NCI-H1694 treated with DMSO at 0.1 percent for 48 hours (cell line): ENCODE data around the gene AP1B1.

Experiments
- DNase-seq: peaks from one replicate; lab custom pipeline; 2025; lab: John Stamatoyannopoulos, UW

Gene AP1B1

DNA sequence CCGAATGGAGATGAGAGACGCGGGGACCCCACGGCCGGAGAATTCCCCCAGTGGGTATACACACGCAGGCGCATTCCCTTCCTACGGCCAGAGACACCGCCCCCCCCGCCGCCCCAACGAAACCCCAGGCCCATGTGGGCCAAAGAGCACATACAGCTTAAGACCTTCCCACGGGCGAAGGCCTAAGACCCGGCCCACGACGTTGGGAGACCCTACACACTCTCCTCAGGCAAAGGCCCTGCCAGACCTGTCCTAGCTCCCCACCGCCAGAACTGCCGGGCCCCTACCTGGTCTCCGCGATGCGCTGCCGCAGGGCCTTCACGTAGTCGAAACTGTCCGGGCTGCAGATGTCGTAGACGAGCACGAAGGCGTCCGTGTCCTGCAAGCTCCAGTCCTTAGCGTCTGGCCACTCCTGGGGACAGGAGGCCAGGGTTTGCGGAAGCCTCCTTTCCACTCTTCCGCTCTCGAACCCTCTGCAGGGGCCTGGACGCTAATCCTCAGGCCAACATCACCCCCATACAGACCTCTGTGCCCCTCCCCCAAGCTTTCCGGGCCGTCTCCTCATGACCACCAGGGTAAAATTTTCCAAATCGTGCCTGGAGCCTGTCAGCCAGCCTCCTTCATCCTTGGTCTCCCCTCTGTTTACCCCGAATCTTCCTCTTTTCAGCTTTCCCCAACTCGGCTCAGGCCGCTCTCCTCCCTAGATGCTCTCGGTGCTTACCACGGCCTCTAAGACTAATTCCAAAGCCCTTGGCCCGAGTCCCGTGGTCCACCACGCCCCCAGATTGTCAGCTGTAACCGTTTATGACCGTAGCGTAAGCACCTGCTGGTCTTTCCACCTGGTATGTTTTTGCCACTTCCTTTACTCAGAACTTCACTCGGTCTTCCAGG, 74.5 kb downstream of the AP1B1 start:
- no peak for DNase-seq

DNA sequence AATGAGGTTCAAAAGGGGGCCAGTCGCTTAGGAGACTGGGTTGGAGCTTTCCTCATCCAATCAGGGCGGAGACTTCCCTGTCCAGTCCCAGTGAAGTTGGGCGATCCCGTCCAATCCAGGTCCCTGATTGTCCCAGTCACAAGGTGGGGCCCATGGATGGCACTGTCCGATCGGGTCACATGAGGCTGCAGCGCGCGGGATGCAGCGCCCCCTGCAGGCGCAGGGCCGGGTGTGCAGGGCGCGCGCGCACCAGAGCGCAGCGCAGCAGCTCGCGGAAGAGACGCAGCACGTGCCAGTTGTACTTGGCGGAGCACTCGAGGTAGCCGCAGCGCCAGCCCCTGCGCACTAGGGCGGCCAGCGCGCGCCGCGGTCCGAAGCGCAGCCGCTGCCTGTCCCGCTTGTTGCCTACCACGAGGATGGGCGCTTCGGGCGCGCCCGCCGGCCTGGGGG, 75.2 kb downstream of the AP1B1 start:
- no peak for DNase-seq

DNA sequence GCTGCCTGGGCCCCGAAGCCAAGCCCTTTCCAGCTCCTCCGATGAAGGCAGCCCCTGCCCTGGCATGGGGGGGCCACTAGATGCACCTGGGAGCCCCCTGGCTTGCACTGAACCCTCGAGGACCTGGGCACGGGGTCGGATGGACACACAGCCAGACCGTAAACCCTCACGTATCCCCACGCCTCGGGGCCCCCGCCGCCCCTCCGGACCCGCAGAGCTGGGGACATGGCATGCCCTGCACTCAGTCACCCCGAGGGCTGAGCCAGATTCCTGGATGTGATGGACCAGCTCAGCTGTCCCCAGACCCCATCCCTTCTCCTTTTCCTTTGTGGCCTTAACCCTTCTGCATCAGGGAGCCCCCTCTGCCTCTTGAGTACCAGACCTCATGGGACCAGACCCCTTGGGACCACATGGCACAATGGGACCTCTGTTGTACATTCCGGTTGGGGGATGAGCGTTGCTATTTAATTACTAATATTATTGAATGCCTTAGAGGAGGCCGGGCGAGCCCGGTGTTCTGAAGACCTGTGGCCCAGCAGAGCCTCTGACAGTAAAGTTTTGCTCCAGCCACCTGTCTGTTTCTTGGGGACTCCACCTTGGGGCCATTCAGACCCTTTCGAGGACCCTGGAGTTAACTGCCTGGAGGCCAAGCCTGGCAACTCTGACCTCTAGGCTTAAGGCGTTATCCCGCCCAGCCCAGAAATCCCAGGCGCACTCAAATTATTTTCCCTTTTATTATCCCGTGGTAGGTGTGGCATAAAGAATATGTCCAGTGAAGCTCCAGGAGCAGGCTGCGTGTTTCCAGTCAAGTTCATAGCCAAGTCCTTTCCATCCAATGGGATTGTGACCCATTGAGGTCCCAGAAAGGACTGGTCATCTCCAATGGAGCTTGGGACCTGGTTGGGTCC, 75.9 kb downstream of the AP1B1 start:
- no peak for DNase-seq

DNA sequence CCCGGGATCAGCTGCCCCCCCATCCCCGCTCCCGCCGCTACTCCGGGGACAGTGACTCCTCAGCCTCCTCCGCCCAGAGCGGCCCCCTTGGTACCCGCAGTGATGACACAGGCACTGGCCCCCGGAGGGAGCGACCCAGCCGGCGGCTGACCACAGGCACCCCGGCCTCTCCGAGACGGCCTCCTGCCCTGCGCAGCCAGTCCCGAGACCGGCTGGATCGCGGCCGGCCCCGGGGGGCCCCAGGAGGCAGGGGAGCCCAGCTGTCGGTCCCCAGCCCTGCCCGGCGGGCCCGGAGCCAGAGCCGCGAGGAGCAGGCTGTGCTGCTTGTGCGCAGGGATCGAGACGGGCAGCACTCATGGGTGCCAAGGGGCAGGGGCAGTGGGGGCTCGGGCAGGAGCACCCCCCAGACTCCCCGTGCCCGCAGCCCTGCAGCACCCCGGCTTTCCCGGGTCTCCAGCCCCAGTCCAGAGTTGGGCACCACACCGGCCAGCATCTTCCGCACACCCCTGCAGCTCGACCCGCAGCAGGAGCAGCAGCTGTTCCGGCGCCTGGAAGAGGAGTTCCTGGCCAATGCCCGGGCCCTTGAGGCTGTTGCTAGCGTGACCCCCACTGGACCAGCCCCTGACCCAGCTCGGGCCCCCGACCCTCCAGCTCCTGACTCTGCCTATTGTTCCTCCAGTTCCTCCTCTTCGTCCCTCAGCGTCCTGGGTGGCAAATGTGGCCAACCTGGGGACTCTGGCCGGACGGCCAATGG, 76.7 kb downstream of the AP1B1 start:
- no peak for DNase-seq

DNA sequence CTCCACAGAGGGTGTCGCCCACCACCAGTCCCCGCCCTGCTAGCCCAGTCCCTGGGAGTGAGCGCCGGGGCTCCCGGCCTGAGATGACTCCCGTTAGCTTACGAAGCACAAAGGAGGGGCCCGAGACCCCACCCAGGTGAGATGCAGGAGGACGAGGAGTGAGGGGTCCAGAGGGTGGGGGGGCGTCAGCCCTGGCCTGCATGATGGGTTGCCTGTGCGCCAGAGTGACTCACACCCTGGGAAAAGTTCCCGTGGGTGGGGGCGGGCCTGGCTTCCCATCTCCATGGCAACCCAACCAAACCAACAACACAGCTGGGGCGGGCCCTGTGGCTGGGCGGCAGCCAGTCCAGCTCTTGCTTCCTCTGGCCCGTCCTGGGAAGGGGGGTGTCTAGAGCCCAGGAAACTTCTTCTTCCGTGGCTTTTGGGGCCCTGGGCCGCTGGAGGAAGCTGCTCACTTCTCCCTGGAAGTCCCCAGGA, 77.5 kb downstream of the AP1B1 start:
- peak; percentile 49 for DNase-seq

DNA sequence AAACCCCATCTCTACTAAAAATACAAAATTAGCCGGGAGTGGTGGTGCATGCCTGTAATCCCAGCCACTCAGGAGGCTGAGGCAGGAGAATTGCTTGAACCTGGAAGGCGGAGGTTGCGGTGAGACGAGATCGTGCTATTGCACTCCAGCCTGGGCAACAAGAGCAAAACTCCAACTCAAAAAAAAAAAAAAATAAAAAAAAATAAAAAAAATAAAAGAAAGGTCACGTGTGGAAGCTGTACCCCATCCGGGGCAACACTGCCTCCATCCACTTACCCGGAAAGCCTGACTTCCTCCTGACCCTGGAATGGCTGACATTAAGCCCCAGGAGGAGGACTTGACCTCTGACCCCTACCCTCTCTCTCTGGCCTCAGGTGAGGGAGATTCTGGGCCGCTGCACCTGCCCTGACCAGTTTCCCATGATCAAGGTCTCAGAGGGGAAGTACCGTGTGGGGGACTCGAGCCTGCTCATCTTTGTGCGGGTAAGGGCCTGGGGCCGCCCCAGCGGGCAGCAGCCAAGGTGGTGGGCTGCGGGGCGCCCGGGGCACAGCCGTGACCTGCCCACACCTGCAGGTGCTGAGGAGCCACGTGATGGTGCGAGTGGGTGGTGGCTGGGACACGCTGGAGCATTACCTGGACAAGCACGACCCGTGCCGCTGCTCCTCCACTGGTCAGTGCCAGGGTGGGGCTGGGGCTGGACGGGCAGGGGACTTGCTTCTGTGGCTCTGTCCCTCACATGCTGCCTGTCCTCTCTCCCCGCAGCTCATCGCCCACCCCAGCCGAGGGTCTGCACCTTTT, 78.1 kb downstream of the AP1B1 start:
- no peak for DNase-seq

DNA sequence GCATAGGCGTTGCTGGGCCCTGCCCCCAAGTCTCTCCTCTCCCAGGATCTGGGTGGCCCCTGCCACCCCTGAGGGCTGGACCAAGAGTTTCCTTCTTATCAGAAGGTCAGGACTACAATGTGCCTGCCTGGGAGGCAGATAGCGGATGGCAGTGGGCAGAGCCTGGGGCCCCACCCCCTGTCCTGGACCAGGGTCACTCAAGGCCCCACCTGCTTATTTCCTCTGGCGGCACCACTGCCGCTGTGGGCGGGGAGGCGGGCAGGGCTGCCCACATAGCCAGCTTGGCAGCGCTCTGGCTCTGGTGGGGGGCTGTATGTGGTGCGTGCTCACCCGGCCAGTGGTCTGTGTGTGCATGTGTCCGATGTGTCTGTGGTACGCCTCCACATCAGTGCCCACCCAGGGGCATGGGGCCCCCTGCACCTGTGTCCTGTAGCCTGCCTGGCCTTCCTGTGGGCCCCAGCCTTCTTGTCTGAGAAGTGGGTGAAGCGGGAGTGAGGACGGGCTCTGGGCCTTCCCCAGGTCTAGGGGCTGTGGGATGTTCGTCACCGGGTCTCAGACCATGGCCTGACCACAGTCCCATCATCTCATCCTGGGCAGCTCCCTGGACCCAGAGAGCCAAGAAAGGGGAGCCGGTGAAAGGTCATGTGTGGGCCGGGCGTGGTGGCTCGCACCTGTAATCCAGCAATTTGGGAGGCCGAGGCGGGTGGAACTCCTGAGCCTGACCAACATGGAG, 78.9 kb downstream of the AP1B1 start:
- no peak for DNase-seq

DNA sequence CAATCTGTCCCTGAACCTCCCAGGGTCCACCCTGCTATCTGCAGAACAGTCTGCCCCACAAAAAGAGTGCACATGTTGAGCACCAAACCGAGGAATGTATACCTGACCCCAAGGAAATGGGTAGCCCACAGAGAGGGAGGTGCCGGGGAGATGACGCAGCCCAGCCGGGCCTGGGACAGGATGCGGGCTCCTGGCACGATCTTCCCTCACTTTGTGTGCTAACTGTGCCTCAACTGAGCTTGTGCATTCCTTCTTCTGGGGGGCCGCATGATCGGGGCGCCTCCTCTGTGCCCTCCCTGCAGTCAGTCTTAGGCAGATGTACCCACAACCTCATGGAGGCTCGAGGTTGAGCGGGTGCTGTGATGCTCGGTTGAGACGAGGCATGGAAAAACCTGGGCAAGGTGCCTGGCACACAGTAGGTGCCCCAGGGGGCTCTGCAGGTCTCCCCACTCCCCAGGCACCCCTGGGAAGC, 79.5 kb downstream of the AP1B1 start:
- no peak for DNase-seq

DNA sequence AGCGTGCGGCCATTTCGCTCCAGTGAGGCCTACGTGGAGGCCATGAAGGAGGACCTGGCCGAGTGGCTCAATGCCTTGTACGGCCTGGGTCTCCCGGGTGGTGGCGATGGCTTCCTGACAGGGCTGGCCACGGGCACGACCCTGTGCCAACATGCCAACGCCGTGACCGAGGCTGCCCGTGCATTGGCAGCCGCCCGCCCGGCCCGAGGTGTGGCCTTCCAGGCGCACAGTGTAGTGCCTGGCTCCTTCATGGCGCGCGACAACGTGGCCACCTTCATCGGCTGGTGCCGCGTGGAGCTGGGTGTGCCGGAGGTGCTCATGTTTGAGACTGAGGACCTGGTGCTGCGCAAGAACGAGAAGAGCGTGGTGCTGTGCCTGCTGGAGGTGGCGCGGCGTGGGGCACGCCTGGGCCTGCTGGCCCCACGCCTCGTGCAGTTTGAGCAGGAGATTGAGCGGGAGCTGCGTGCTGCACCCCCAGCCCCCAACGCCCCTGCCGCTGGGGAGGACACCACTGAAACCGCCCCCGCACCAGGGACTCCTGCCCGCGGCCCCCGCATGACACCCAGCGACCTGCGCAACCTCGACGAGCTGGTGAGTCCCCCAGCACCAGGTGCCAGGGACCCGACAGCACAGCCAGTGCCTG, 80.1 kb downstream of the AP1B1 start:
- DNase-seq, result no peak

DNA sequence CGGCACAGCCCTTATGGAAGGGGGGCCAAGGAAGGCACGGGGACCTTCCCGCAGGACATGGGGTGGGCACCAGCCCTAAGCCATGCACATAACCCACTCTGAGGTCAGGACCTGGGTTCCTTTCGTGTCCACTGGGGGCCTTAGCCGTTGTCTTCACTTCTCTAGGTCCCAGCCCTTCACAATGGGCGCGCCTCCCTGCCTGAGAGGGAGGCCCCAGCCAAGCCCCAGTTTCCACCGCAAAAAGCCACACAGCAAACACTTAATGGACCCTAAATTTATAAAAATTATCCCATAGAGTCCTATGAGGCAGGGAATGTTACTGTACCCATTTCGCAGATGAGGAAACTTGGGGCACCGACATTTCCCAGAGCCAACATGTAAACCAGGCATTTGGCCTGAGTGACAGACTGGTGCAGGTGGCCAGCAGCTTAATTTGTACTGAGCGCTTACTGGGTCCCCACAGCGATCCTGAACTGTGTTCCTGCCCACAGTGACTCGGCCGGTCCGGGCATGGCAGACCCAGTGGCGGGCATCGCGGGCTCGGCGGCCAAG, 80.7 kb downstream of the AP1B1 start:
- no peak for DNase-seq

DNA sequence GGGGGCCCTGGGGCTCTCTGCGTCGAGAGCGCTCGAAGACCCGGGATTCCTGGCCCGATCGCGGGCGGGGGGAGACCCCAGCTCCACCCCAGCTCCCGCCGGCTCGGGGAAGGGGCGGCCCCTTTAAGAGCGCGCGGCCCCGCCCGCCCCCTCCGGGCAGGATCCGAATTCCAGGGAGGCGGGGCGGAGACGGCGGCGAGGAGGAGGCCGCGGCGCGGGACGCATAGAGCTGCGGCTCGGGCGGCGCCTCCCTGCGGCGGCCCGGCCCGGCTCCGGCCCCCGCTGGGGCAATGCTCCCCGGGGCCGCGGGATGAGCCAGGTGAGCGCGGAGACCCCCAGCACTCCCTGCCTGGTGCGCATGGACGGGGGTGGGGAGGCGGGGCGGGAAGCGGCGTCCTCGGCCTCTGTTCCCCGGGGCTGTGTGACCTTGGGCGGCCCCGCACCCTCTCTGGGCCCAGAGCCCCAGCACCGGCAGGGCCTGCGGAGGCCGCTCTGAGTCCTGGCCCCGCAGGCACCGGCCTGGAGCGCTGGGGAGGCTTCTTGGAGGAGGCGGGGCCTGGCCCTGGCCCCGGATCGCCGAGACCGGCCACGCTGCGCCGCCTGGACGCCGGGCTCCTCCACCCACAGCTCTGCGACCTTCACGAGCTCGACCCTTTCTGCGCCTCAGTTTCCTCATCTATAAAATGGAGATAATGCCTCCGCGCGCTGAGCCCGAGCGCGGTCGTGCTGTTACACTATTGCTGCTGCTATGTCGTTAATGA, 81.4 kb downstream of the AP1B1 start:
- peak; percentile 34 for DNase-seq

DNA sequence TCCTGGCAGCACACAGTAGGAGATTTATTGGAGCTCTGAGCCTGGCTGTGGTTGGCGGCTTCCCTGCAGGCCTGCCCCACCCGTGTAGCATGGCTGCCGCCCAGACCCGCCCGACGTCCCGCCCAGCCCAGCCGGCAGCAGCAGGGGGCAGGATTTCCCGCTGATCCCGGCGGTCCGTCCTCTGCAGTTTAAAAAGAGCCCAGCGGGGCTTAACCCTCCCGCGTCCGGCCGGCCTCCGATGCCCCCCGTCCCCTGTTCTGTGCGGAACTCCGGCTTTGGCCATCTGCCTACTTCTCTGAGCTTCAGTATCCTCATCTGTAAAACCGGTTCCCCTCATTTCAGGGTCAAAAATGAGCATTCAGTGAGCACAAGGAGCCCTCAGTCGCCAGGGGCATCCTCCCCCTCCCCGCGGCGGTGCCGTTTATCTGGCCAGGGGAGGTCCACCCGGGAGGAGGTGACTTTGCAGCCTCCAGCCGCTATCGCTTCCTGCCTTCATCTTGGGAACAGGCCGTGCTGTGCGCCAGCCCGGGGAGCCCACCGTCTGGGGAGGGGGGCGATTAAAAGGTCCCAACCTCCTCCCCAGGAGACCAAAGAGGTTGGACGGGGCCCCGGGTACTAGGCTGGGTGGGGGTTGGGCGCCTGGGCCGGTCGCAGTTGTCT, 82.1 kb downstream of the AP1B1 start, which contains the start of gene GAS2L1:
GAS2L1 (plus strand) TSS at position 476 of the 660 bp plus-strand sequence. CDS start 1,456 bp downstream, outside the sequence.
- DNase-seq, result peak; percentile 50

DNA sequence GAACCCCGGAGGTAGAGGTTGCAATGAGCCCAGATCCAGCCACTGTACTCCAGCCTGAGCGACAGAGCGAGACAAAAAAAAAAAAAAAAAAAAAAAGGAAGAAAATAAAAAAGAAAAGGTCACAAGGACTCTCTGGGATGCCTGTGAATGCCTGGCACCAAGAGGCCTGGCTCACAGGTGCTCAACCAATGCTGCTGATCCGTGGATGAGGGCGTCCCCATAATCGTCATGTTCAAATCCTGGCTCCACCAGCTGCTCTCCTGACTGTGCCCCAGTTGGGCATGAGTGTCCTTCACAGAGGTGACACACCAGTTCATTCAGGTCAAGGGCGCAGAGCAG, 82.6 kb downstream of the AP1B1 start:
- peak; percentile 50 for DNase-seq

DNA sequence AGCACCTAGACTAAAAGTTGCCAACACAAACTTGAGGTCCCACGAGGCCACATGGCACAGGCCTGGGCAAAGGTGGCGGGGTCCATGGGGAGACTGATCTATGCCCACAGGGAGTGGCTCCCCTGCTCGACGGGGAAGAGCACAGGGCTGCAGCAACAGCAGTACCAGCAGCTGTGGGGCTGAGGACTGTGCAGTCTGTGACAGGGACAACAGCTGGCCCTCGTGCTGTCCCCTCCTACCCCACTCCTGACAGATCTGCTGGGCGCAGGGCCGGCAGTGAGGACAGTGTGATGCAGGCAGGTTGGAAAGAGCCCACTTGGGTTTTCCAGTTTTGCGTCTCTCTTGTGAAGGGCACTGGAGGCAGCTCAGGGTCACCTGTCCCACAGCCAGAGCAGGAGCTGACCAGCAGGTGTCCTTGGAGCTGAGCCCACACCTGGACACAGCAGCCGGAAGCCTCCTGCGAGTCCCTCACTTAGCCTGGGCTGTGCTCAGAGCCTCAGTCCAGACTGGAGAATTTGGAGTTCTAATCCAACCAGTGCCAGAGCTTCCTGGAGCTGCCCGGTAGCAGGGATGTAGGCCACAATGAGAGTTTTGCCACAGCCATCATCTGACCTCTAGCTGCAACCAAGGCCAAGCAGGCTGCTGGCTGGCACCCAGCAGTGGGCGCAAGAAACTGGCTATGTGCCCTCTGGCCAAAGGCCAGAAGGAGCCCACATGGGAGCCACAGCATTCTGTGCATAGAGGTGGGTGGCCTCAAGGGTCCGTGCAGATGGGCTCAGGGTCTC, 85.5 kb downstream of the AP1B1 start:
- no peak for DNase-seq

DNA sequence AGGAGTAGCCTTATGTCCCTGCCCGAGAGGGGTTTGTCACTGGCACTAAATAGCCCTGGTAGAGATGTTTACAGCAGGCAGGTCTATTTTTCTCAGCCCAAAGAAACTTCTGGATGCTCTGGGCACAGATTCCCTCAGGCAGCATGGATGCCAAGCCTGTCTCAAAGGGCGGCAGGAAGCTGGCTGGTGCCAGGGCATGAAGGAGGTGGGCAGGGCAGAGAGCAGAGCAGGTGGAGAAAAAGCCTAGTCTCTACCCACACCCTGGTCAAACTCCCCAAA, 86.0 kb downstream of the AP1B1 start:
- peak; percentile 53 for DNase-seq

DNA sequence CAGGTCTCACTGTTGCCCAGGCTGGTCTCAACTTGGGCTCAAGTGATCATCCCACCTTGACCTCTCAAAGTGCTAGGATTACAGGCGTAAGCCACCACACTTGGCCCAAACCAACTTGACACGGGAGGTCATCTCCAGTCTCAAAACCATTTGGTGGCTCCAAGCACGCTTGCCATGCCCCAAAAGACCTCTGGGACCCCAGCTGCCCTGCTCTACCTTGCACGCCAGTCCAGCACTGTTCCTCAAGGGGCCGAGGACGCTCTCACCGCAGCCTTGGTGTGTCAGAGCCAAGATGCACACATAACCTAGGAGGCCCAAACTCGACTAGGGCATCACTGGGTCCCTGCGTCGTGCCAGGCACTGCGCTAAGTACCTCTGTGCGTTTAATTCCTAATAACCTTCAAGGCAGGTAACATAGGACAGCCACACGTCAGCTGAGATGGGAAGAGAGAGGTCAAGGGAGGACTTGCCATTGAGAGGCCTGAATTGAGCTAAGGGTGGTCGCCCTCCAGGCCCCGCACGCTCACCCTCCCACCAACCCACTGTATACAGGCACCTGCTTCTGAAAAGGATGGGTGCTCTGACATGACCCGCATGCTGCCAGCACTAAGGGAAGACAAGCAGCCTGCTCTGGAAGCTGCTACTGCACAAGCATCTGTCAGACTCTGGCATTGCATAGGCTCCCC, 86.5 kb downstream of the AP1B1 start:
- DNase-seq, result no peak
